OCI-LY1 (cell line): Measurements from ENCODE around the gene DEPP1.

Experiments used
- CTCF ChIP-seq: fragments of 200-600 bp; sonication (generic), shearing (Covaris generic); IDR thresholded peaks from 2 replicates; pipeline ENCODE4 v1.5.1; 2017; ENCODE audit warnings: mild to moderate bottlenecking, antibody characterized with exemption, low read length, moderate library complexity, mixed read lengths
- EZH2 ChIP-seq: fragments of 200-600 bp; sonication (generic), shearing (Covaris generic); IDR thresholded peaks from 2 replicates; pipeline ENCODE4 v1.8.0; 2017; ENCODE audit warnings: borderline replicate concordance, mixed run types, mild to moderate bottlenecking, antibody characterized with exemption, low read length, moderate library complexity, mixed read lengths

DNA sequence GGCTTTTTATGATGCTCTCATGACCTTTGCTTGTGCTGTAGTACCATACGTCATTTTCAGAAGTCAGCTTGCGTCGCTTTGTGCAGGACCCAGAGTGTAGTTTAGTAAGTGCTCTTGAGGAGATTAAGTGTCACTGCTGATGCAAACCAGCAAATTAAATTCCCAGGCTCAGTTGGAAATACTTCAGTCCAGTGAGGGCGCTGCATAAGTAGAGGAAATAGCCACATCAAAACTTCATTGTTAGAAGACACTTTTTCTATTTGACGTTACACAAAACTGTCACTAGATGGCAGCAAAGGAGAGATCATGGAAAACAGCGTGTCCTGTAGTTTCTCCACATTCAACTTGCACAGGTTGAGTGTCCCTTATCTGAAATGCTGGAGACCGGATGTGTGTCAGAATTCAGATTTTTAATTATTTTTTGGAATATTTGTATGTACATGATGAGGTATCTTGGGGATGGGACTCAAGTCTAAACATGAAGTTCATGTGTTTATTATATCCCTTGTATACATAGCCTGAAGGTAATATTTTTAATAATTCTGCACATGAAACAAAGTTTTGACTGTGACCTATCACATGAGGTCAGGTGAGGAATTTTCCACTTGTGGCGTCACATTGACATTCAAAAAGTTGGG is 30.0 kb upstream of the DEPP1 start:
- TF ChIP-seq CTCF = peak; percentile 93
- no peak for TF ChIP-seq EZH2
